Body of pancreas (tissue), 4 donors: ENCODE measurements around the gene CCDC81. TPM values are rescaled to one million over a fixed set of nuclear protein-coding genes. Genes with fewer than 3 reads are reported as not detected.

Experiments used
- ATAC-seq: fragments of 150-250 bp; one replicate; pipeline ENCODE4 v1.9.1; 2016
- DNase-seq, 4 donors: peaks; one replicate each; pipeline ENCODE4 v3.0.0-alpha.2; 2019
- H3K27ac ChIP-seq, 4 donors: fragments of 200-600 bp; sonication (generic); 1 replicate in 3 of 4; 2 replicates in 1 of 4; pipeline versions ENCODE4 v1.5.1 to v1.6.1; 2016 to 2019; ENCODE audit warnings: mild to moderate bottlenecking in 1 of 4, mixed read lengths in 1 of 4, moderate library complexity in 1 of 4
- H3K27me3 ChIP-seq, 2 donors: fragments of 200-600 bp; sonication (generic); one replicate each; pipeline ENCODE4 v1.6.0; 2016; ENCODE audit warnings: mild to moderate bottlenecking in 1 of 2
- H3K36me3 ChIP-seq, 2 donors: fragments of 200-600 bp; sonication (generic); replicated peaks in 1 of 2; 2 replicates each; pipeline ENCODE4 v1.5.1; 2016; ENCODE audit warnings: low read depth in 2 of 2; ENCODE audit not compliant: insufficient read depth in 1 of 2
- H3K4me1 ChIP-seq: fragments of 200-600 bp; sonication (generic); one replicate; pipeline ENCODE4 v1.6.0; 2016
- H3K4me3 ChIP-seq, 2 donors: fragments of 200-600 bp; sonication (generic); 1 replicate in 1 of 2; 2 replicates in 1 of 2; pipeline ENCODE4 v1.5.1; 2016 to 2019
- H3K9me3 ChIP-seq, 3 donors: fragments of 200-600 bp; sonication (generic); 1 replicate in 2 of 3; 2 replicates in 1 of 3; pipeline ENCODE4 v1.5.1; 2016
- POLR2A ChIP-seq, 3 donors: fragments of 450-650 bp; IDR thresholded peaks; one replicate each; pipeline ENCODE4 v1.6.1; 2016; ENCODE audit warnings: antibody characterized with exemption in 3 of 3, mild to moderate bottlenecking in 2 of 3
- WGBS, 2 donors: methylation state at CpG; one replicate each; pipeline ENCODE4 v1.1.5; 2017; 5-methylcytosine and 5-hydroxymethylcytosine counted together
- intact Hi-C: fragments of 100-400 bp; cut with DNase I; formaldehyde crosslinking; loops from one replicate; pipeline ENCODE4 v1.15.1; 2023
- total RNA-seq, 2 donors: library from RNA; depleted of rRNA; stranded (reverse); fragments of >200 nt; gene quantifications; one replicate each; pipeline ENCODE4 v1.1.0, GENCODE V29; 2016
- TF ChIP-seq, protein P1 (sequence below), 7 experiments: fragments of 450-650 bp in 4 of 7; fragments of 200-600 bp in 3 of 7; sonication (generic) in 3 of 7; IDR thresholded peaks; one replicate each; pipeline ENCODE4 v1.5.1; 2016 to 2019; ENCODE audit warnings: antibody characterized with exemption in 7 of 7

Gene CCDC81
- total RNA-seq, 2 donors from 2014 or later = 0.52 TPM; not detected in 1

DNA sequence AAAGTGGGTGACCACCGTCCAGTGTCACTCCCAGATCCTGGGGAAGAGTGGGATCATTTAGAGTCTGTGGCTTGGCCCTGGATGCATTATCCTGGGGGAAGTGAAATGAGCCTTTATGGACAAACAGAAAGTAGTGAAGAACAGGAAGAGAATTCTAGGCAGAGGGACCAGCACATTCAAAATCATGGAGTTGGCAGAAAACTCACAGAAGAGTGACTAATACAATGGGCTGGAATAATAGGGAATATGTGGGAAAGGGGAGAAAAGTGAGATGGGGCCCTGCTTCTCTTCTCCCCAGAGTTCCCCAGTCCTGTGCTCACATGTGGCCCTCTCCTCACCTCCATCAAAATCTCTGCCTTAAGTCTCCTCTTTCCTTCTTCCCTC lies 84.3 kb downstream of the CCDC81 start:
- no peak for DNase-seq
- WGBS, 2 donors = 89 to 100% methylated on average over 1 of the region's 1 CpG
- intact Hi-C loops = loop anchor here (5.0 kb wide), 1 partner anchor 358 kb away; no protein-coding TSS in a partner anchor
- TF ChIP-seq, protein P1, sequence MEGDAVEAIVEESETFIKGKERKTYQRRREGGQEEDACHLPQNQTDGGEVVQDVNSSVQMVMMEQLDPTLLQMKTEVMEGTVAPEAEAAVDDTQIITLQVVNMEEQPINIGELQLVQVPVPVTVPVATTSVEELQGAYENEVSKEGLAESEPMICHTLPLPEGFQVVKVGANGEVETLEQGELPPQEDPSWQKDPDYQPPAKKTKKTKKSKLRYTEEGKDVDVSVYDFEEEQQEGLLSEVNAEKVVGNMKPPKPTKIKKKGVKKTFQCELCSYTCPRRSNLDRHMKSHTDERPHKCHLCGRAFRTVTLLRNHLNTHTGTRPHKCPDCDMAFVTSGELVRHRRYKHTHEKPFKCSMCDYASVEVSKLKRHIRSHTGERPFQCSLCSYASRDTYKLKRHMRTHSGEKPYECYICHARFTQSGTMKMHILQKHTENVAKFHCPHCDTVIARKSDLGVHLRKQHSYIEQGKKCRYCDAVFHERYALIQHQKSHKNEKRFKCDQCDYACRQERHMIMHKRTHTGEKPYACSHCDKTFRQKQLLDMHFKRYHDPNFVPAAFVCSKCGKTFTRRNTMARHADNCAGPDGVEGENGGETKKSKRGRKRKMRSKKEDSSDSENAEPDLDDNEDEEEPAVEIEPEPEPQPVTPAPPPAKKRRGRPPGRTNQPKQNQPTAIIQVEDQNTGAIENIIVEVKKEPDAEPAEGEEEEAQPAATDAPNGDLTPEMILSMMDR (IDR thresholded peaks at IDR 0.05) = no peak
- no peak for TF ChIP-seq POLR2A (IDR thresholded peaks at IDR 0.05)
- H3K4me3 ChIP-seq = no peak overlapping the region
- H3K9me3 ChIP-seq = no peaks in the 10 kb centered on the region
- H3K4me1 ChIP-seq = peaks cover 32% of the 10 kb centered on the region
- no peaks in the 10 kb centered on the region for H3K36me3 ChIP-seq
- no peak for ATAC-seq
- H3K27ac ChIP-seq = peak overlapping the region in 3 of 4 donors; percentile 35 to 73 (median 55)
- H3K27me3 ChIP-seq = no peaks in the 10 kb centered on the region

DNA sequence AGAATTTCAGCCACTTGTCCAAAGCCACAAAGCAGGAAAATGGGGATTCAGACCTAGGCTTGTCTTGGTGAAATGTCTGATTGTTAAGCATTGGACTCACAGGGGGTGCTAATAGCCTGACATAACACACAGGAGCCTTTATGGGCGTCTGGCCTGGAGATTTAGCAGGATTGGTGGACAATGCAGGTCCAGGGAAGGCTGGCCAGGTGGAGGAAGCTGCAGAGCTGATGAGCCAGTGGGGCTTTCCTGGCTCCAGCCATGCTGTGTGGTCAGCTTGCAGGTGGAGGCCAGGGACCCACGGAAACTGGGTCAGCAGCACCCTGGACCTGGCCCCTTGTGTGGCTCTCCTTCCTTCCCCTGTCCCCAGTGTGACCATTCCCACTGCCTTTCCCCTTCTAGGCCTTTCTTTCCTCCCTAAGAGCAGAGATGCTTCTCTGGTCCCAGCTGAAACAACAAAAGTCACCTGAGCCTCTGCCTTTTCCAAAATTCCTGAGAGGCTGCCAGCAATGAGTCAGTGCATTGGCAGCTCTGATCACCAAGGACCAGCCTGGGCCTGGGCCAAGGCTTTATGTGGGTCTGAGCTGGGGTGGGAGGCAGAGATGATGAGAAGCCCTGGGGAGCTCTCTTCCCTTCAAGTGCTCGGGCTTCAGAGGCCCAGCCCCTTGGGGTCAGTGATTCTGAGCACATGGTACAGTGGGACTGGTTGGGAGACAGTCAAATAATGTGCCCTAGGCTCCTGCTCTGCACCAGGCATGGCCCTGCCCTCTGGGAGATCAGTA lies 85.2 kb downstream of the CCDC81 start:
- H3K36me3 ChIP-seq = no peaks in the 10 kb centered on the region
- 57 to 67% methylated on average over 3 of the region's 3 CpGs for WGBS, 2 donors
- no peak overlapping the region for H3K4me3 ChIP-seq
- DNase-seq (peak; percentile 67 to 82 (median 74)), ATAC-seq (peak; percentile 77)
- H3K27ac ChIP-seq = peak overlapping the region; percentile 35 to 73 (median 51)
- no peaks in the 10 kb centered on the region for H3K27me3 ChIP-seq
- intact Hi-C loops = loop anchor here (5.0 to 10.0 kb wide), 2 partner anchors 155 to 357 kb away; no protein-coding TSS in a partner anchor
- H3K9me3 ChIP-seq = no peaks in the 10 kb centered on the region
- H3K4me1 ChIP-seq = peaks cover 32% of the 10 kb centered on the region
- TF ChIP-seq POLR2A (IDR thresholded peaks at IDR 0.05) = peak in 1 of 3 donors; percentile 10
- TF ChIP-seq, protein P1 (IDR thresholded peaks at IDR 0.05) = no peak

DNA sequence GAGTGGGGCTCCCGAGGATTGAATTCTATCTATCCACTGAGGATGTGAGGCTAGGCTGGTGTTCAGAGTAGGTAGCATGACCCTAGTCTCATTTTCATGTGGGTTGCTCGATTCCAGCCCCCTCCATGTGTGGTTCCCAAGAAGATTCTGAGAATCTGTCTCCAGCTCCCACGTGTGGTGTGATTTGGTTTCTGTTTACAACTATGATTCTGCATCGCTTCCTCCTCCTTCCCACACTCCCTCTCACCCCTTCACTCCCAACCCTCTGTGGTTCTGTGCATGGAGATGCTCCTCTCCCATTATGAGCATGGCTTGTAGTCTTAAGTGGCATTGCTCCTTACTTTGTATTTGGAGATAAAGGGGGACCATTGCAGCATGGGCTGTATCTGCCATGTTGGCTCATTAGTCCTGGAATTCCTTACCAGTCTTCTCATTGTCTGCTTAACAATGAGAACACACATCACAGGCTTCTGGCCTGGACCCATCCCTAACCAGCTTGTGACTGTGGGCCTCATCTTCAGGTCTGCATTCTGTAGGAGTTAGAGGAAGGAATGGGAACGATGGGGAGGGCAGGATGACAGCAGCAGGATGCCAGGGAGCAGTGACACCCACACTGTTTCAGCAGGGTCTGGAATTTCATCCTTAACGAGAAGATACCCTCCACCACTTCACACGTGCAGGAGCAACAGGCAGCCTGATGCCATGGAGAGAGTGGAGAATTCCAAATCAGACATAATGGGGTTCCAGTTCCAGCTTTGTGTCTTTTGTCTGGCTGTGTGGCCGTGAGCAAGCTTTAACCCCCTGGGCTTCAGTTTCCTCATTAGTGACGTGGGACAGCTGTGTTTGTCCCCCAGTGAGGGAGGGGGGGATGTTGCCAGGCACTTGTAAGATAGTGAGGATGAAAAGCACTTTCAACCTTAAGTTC lies 86.0 kb downstream of the CCDC81 start:
- intact Hi-C loops = loop anchor here (10.0 kb wide), 1 partner anchor 154 kb away; no protein-coding TSS in a partner anchor
- Histone ChIP-seq H3K4me3 (no peak overlapping the region), H3K4me1 (peaks cover 32% of the 10 kb centered on the region), H3K36me3 (no peaks in the 10 kb centered on the region), H3K9me3 (no peaks in the 10 kb centered on the region), H3K27me3 (no peaks in the 10 kb centered on the region), H3K27ac (peak overlapping the region; percentile 35 to 73 (median 51))
- TF ChIP-seq, protein P1 (IDR thresholded peaks at IDR 0.05) = no peak
- no peak for TF ChIP-seq POLR2A (IDR thresholded peaks at IDR 0.05)
- no peak for ATAC-seq
- 61 to 77% methylated on average over 9 of the region's 9 CpGs for WGBS, 2 donors
- DNase-seq = no peak

DNA sequence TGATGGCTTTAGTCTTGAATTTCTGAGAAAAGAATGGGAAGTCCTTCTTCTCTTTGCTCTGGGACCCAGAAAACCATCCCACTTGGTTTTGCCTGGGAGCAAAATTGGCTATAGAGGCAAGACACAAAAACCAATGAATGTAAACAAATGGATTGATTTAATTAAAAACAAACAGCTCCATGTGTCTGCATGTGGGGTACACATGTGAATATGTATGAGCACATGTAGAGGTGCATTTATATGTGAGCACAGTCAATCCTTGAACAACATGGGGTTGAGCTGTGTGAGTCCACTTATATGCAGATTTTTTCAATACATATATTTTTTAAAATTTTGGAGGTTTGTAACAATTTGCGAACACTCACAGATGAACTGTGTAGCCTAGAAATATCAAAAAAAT lies 87.2 kb downstream of the CCDC81 start:
- Histone ChIP-seq H3K36me3 (no peaks in the 10 kb centered on the region), H3K27me3 (no peaks in the 10 kb centered on the region), H3K4me1 (peaks cover 21% of the 10 kb centered on the region), H3K9me3 (no peaks in the 10 kb centered on the region), H3K4me3 (no peak overlapping the region), H3K27ac (no peak overlapping the region)
- intact Hi-C loops = loop anchor here (10.0 kb wide), 1 partner anchor 153 kb away; no protein-coding TSS in a partner anchor
- no peak for ATAC-seq
- TF ChIP-seq POLR2A (IDR thresholded peaks at IDR 0.05) = no peak
- TF ChIP-seq, protein P1 (IDR thresholded peaks at IDR 0.05) = no peak
- 100% methylated on average over 1 of the region's 1 CpG for WGBS, 2 donors
- DNase-seq = no peak
